DMS53 (cell line): ENCODE data around the gene HTRA3.
A peak's percentile ranks its signal among the peaks of the same experiment; 100 is the strongest.
"Not testable (repeated sequence)": the region's sequence is repeated elsewhere in the genome, so short reads cannot be mapped to it uniquely, and the experiment has no call there.

Source experiments
- DNase-seq: peaks from one replicate; lab custom pipeline; 2025; lab: John Stamatoyannopoulos, UW

HTRA3 gene

GRCh38 chr4:8344377-8344776 is 74.8 kb downstream of the HTRA3 start:
- DNase-seq, result no peak

GRCh38 chr4:8345053-8345945 is 75.7 kb downstream of the HTRA3 start:
- peak; percentile 40 for DNase-seq

- DNase-seq, result peak; percentile 49
These were observed 76.6 kb downstream of the HTRA3 start for GRCh38 chr4:8345946-8346814.

- peak; percentile 27 for DNase-seq
These were observed 77.5 kb downstream of the HTRA3 start for GRCh38 chr4:8346838-8347605.

GRCh38 chr4:8347660-8348059 is 78.1 kb downstream of the HTRA3 start:
- DNase-seq, result no peak

- DNase-seq, result no peak
These were observed 78.5 kb downstream of the HTRA3 start for GRCh38 chr4:8348071-8348470.

GRCh38 chr4:8349236-8349635 is 79.7 kb downstream of the HTRA3 start:
- not testable (repeated sequence) for DNase-seq

- DNase-seq, result no peak
These were observed 80.2 kb downstream of the HTRA3 start for GRCh38 chr4:8349664-8350236.

- DNase-seq, result no peak
These were observed 80.8 kb downstream of the HTRA3 start for GRCh38 chr4:8350352-8350751.

- DNase-seq, result no peak
These were observed 81.4 kb downstream of the HTRA3 start for GRCh38 chr4:8350841-8351461.

- peak; percentile 86 for DNase-seq
These were observed 82.4 kb downstream of the HTRA3 start for GRCh38 chr4:8351931-8352367.

- DNase-seq, result peak; percentile 74
These were observed 83.0 kb downstream of the HTRA3 start for GRCh38 chr4:8352368-8353157.

- no peak for DNase-seq
These were observed 83.7 kb downstream of the HTRA3 start for GRCh38 chr4:8353158-8353669.

- DNase-seq, result no peak
These were observed 84.4 kb downstream of the HTRA3 start for GRCh38 chr4:8353912-8354453.

GRCh38 chr4:8355306-8355705 is 85.8 kb downstream of the HTRA3 start:
- DNase-seq, result no peak

GRCh38 chr4:8355864-8356565 is 86.5 kb downstream of the HTRA3 start:
- DNase-seq, result no peak
